Measurements from ENCODE around the gene AFP. TPM values are rescaled to one million over a fixed set of nuclear protein-coding genes. Genes with fewer than 3 reads are reported as not detected.

The AFP gene
- total and polyA plus RNA-seq, 2 of the 4 experiments (the other 2 are of a cell fraction): 0.87 to 1.3 TPM

- H2BK20ac ChIP-seq (ENCODE audit: low read depth, low read length): no peak overlapping the region
- H3K4me2 ChIP-seq (ENCODE audit: low read depth, low read length): no peak overlapping the region
- no peak overlapping the region for H2AK5ac ChIP-seq (ENCODE audit: low read depth, low read length)
- intact Hi-C loops (cut with micrococcal nuclease) (no loop called here), dilution Hi-C loops (cut with HindIII; ENCODE audit: low sequenced_read_pairs, unreplicated experiment) (no loop called here), in situ Hi-C loops (cut with MboI; ENCODE audit: low sequenced_read_pairs) (no loop called here)
- no TSS peak for BruUV-seq (replicated peaks)
- no peak overlapping the region for H2AK9ac ChIP-seq (replicated peaks; ENCODE audit: low read depth, low read length, poor library complexity)
- no peak overlapping the region for H3K56ac ChIP-seq (ENCODE audit: extremely low read depth, insufficient read depth, low read length)
- no peak overlapping the region for H3K23ac ChIP-seq (ENCODE audit: low read depth, low read length)
- no CpG with 5 or more reads among the region's 3 CpGs for WGBS, 2 experiments (ENCODE audit: extremely low coverage in 2 of 2, insufficient read length in 1 of 2)
- ChIA-PET POLR2A (ENCODE audit: unreplicated experiment) (no interaction called here), CTCF (no interaction called here)
- no peak overlapping the region for H3K4ac ChIP-seq (ENCODE audit: low read depth, low read length)
- no peak overlapping the region for H4K8ac ChIP-seq (ENCODE audit: low read depth in 2 of 2, low read length in 2 of 2)
- no peak overlapping the region for H2AFZ ChIP-seq (replicated peaks; ENCODE audit: low read length, poor library complexity)
- no peak overlapping the region for H2BK120ac ChIP-seq (ENCODE audit: low read depth, low read length)
- H4K20me1 ChIP-seq (ENCODE audit: insufficient read depth, low read length): no peaks in the 10 kb centered on the region
- H3K18ac ChIP-seq (ENCODE audit: low read depth, low read length): no peak overlapping the region
- H3K9me1 ChIP-seq (ENCODE audit: insufficient read depth, low read length): no peaks in the 10 kb centered on the region
- H2BK5ac ChIP-seq (ENCODE audit: low read depth, low read length, poor library complexity, severe bottlenecking): peak overlapping the region; percentile 72
- H4K5ac ChIP-seq (ENCODE audit: low read depth, low read length): no peak overlapping the region
- H4K91ac ChIP-seq (ENCODE audit: insufficient read depth, low read depth, low read length): no peak overlapping the region
- H3K27ac ChIP-seq (ENCODE audit: insufficient read depth, low read length): no peak overlapping the region
- no peak overlapping the region for H2BK15ac ChIP-seq (ENCODE audit: low read depth, low read length)
- H3K79me1 ChIP-seq (ENCODE audit: low read depth in 1 of 2, low read length in 2 of 2): no peaks in the 10 kb centered on the region
- TF ChIP-seq CTCF (conservative IDR thresholded peaks at IDR 0.05; ENCODE audit: low read depth, low read length) (no peak), RCOR1 (IDR thresholded peaks at IDR 0.05; ENCODE audit: insufficient replicate concordance, low read length) (no peak), POLR2A (IDR thresholded peaks at IDR 0.05; ENCODE audit: low read depth, low read length) (no peak), USF2 (IDR thresholded peaks at IDR 0.05; ENCODE audit: low read depth, low read length) (no peak), MAFK (IDR thresholded peaks at IDR 0.05; ENCODE audit: low read depth, low read length) (no peak), CEBPB (IDR thresholded peaks at IDR 0.05; ENCODE audit: low read depth, low read length) (no peak), RFX5 (IDR thresholded peaks at IDR 0.05; ENCODE audit: low read depth, low read length) (no peak), MAZ (IDR thresholded peaks at IDR 0.05; ENCODE audit: borderline replicate concordance, low read depth, low read length) (no peak), SMC3 (IDR thresholded peaks at IDR 0.05; ENCODE audit: low read depth, low read length) (no peak), BHLHE40 (IDR thresholded peaks at IDR 0.05; ENCODE audit: low read depth, low read length) (no peak), RAD21 (IDR thresholded peaks at IDR 0.05; ENCODE audit: low read length) (no peak), MXI1 (IDR thresholded peaks at IDR 0.05; ENCODE audit: borderline replicate concordance, low read depth, low read length) (no peak), FOS (IDR thresholded peaks at IDR 0.05; ENCODE audit: low read depth, low read length) (no peak), CHD1 (IDR thresholded peaks at IDR 0.05; ENCODE audit: low read depth, low read length) (no peak), NFE2L2 (IDR thresholded peaks at IDR 0.05; ENCODE audit: low read depth, low read length) (no peak)
- TF ChIP-seq, protein P1, sequence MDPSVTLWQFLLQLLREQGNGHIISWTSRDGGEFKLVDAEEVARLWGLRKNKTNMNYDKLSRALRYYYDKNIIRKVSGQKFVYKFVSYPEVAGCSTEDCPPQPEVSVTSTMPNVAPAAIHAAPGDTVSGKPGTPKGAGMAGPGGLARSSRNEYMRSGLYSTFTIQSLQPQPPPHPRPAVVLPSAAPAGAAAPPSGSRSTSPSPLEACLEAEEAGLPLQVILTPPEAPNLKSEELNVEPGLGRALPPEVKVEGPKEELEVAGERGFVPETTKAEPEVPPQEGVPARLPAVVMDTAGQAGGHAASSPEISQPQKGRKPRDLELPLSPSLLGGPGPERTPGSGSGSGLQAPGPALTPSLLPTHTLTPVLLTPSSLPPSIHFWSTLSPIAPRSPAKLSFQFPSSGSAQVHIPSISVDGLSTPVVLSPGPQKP (IDR thresholded peaks at IDR 0.05; ENCODE audit: borderline replicate concordance, low read depth, low read length): no peak
- no peak overlapping the region for H3K14ac ChIP-seq (replicated peaks; ENCODE audit: low read depth, low read length)
- no peaks in the 10 kb centered on the region for H3K36me3 ChIP-seq (ENCODE audit: control insufficient read depth, insufficient read depth, low read length)
- DNase-seq (no peak), ATAC-seq (ENCODE audit: low read depth) (no peak)
- no peak overlapping the region for H3K4me3 ChIP-seq (ENCODE audit: insufficient read depth, low read depth, low read length)
- H3K9ac ChIP-seq (ENCODE audit: low read depth, low read length): no peak overlapping the region
- no peaks in the 10 kb centered on the region for H3K4me1 ChIP-seq (ENCODE audit: control insufficient read depth, insufficient read depth, low read length)
- no peaks in the 10 kb centered on the region; the same call in 1 of the 2 replicates for H3K27me3 ChIP-seq (ENCODE audit: control insufficient read depth, insufficient read depth, low read length)
- H3K9me3 ChIP-seq (ENCODE audit: control insufficient read depth, insufficient read depth, low read length): no peaks in the 10 kb centered on the region
These were observed 23.0 kb downstream of the AFP start for GRCh38 chr4:73459048-73459421.
